GM10266 (cell line): ENCODE measurements around the gene NDC1.
A peak's percentile ranks its signal among the peaks of the same experiment; 100 is the strongest.

ENCODE experiments used
- DNase-seq: peaks from one replicate; pipeline ENCODE4 v3.0.0; 2012; ENCODE audit errors: extremely low spot score
- TF ChIP-seq, protein P1 (sequence below): IDR thresholded peaks from 2 replicates; pipeline ENCODE4 v1.5.1; 2012; ENCODE audit warnings: mild to moderate bottlenecking, low read depth; ENCODE audit not compliant: control insufficient read depth, insufficient read depth; ENCODE audit errors: missing control alignments

The NDC1 gene

DNA sequence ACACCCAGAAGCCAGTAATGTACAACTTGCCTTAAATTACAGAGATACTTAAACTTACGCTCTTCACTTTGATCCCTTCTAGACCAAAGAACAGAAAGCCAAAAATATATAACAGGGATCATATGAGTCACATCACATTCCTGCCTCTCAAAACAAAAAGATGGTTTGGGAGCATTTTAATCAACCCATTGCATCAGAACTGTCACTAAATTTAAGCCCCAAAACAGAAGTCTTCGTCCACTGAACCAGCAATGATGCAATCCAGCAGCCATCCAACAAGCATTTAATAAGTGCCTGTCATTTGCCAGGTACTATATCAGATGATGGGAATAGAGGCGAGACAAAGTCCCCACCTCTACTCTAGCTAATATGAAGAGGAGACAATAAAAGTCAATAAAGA, 56.4 kb downstream of the NDC1 start:
- DNase-seq, result no peak
- TF ChIP-seq, protein P1, sequence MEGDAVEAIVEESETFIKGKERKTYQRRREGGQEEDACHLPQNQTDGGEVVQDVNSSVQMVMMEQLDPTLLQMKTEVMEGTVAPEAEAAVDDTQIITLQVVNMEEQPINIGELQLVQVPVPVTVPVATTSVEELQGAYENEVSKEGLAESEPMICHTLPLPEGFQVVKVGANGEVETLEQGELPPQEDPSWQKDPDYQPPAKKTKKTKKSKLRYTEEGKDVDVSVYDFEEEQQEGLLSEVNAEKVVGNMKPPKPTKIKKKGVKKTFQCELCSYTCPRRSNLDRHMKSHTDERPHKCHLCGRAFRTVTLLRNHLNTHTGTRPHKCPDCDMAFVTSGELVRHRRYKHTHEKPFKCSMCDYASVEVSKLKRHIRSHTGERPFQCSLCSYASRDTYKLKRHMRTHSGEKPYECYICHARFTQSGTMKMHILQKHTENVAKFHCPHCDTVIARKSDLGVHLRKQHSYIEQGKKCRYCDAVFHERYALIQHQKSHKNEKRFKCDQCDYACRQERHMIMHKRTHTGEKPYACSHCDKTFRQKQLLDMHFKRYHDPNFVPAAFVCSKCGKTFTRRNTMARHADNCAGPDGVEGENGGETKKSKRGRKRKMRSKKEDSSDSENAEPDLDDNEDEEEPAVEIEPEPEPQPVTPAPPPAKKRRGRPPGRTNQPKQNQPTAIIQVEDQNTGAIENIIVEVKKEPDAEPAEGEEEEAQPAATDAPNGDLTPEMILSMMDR, result no peak

DNA sequence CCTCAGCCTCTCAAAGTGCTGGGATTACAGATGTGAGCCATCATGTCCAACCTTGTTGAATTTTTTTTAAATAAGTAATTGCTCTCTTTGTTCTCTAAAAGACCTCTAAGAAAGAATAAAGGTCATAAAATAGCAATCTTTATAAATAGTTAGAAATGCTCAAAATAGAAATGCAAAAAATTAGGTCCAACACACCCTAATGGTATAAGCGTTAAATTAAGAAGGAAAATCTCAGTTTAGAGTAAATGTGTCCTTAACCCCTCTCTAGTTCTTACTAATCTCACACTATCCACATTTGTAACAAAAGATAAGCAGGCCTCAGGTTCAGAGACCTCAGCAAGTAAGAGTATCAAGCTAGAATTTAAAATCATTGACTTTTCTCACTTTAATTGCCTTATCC, 60.8 kb downstream of the NDC1 start:
- DNase-seq, result no peak
- TF ChIP-seq, protein P1, result no peak

DNA sequence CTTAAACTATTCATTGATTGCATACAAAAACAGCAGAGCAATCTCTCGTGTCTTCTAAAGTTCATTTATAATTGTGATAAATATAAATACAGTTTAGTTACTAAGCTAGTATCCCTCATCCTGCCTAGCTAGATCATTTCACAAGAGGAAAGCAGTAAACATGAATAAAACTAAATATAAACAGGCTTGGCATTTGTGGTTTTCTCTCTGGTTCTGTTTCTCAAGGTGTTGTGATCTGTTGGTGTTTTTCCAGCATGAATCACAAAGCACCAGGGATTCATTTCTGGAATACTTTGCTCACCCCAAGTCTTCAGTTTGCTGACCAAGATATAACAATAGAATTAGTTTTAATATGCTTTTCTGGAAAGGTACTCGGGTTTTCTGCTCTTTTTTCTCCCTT, 66.4 kb downstream of the NDC1 start:
- TF ChIP-seq, protein P1, result no peak
- no peak for DNase-seq

DNA sequence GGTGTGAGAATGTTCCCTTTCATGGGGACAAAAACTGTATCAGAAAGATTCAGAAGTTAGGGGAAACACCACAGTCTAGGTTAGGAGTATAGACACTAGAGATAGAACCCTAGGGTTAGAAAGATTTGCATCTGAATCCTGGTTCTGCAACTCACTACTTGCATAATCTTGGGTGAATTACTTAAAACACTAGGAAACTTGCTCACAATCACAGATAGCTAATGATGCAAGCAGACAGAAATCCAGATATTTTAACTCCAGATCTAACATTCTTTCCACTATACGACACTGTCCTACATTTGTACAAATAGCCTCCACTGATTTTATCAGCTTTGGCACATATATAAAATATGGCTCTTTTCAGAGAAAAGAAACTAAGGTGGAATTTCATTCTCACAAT, 68.3 kb downstream of the NDC1 start:
- TF ChIP-seq, protein P1, result no peak
- DNase-seq, result peak; percentile 13

- no peak for DNase-seq
- TF ChIP-seq, protein P1, result no peak
Observed at GRCh38 chr1:53769184-53769583, 68.9 kb downstream of the NDC1 start.

DNA sequence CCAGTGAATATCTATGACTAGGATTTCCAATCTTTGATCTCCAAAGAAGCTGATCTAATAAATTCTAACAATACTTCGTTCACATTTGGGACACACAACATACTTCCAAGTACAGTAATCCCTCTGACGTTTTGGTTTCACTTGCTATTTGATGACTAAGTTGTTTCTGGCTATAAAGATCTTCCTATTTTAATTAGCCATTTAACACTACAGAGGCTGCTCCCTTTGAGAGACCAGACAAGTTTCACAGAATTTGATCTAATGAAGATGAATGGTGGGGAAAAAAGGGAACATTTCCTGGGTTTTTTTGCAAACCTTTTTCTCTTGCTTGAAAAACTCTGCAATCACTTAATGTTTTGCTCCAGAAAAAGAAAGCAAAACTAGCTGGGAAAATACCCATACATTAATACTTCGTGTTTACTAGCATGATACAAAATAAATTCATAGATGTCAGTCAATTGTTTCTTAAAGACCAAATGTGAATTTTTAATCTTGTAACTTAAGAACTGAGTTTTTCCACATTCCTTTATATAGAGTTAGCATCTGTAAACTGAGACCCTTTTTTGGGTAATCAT, 71.2 kb downstream of the NDC1 start:
- TF ChIP-seq, protein P1, result no peak
- DNase-seq, result no peak

DNA sequence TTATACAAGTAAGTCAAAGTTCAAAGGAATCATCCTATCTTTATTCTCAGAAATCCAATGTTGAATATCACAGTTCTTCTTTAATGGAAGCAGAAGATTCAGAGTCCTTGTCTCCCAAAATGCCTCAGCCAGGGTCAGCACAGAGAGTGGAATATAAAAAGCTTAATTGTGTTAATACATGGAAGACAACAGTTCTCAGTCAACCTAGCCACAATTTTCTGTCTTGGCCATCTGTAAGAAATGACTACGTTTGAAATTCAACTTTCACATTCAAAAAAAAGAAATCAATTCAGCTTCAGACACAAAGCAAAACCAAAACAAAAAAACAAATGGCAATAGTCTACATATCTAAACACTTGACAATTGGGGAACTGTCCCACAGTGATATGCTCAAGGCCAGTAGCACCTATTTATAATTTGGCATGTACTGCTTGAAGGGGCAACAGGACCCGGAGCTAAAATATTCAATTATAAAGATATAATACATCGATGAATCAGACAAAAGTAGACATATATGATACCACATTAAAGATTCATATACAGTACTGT, 71.8 kb downstream of the NDC1 start:
- no peak for DNase-seq
- TF ChIP-seq, protein P1, result no peak
